DND-41 (cell line): ENCODE data around the gene ZSCAN31.

ENCODE experiments used
- ATAC-seq: fragments of 200-7000 bp; cut with Tn5 transposase; 3 replicates; pipeline ENCODE4 v1.9.1; 2021; ENCODE audit warnings: low read depth; ENCODE audit not compliant: insufficient read depth
- DNase-seq: peaks from one replicate; pipeline ENCODE4 v3.0.0-alpha.2; 2020
- H2AFZ ChIP-seq: 2 replicates; pipeline ENCODE4 v1.6.0; 2012; ENCODE audit warnings: low read depth, low read length
- H3K27ac ChIP-seq: 2 replicates; pipeline ENCODE4 v1.5.1; 2012; ENCODE audit warnings: low read length, inconsistent platforms
- H3K27me3 ChIP-seq: fragments of 200-600 bp; sonication (generic); 2 replicates; pipeline ENCODE4 v1.6.0; 2012; ENCODE audit warnings: low read length, mild to moderate bottlenecking, inconsistent platforms; ENCODE audit not compliant: insufficient read depth, poor library complexity
- H3K36me3 ChIP-seq: 2 replicates; pipeline ENCODE4 v1.5.1; 2012; ENCODE audit warnings: low read length, inconsistent platforms; ENCODE audit not compliant: insufficient read depth
- H3K4me1 ChIP-seq: 2 replicates; pipeline ENCODE4 v1.5.1; 2012; ENCODE audit warnings: mild to moderate bottlenecking, low read length; ENCODE audit not compliant: insufficient read depth
- H3K4me2 ChIP-seq: 2 replicates; pipeline ENCODE4 v1.6.0; 2012; ENCODE audit warnings: mild to moderate bottlenecking, moderate library complexity, low read length, inconsistent platforms; ENCODE audit not compliant: insufficient read depth
- H3K4me3 ChIP-seq, 2 experiments: fragments of 200-600 bp in 1 of 2; shearing (Covaris generic) in 1 of 2; 2 replicates each; pipeline ENCODE4 v1.5.1; 2012 to 2016; ENCODE audit warnings: inconsistent platforms in 2 of 2, low read length in 2 of 2, mild to moderate bottlenecking in 2 of 2, low read depth in 1 of 2, moderate library complexity in 1 of 2
- H3K79me2 ChIP-seq: 2 replicates; pipeline ENCODE4 v1.6.0; 2012; ENCODE audit warnings: low read length, inconsistent platforms; ENCODE audit not compliant: insufficient read depth
- H3K9ac ChIP-seq: 2 replicates; pipeline ENCODE4 v1.6.0; 2012; ENCODE audit warnings: low read depth, mild to moderate bottlenecking, inconsistent platforms, low read length, moderate library complexity
- H3K9me3 ChIP-seq: 2 replicates; pipeline ENCODE4 v1.5.1; 2012; ENCODE audit warnings: low read length, moderate library complexity, mild to moderate bottlenecking, inconsistent platforms; ENCODE audit not compliant: insufficient read depth, severe bottlenecking
- H4K20me1 ChIP-seq: 2 replicates; pipeline ENCODE4 v1.6.0; 2012; ENCODE audit warnings: low read length; ENCODE audit not compliant: insufficient read depth
- EZH2 ChIP-seq: IDR thresholded peaks from 3 replicates; pipeline ENCODE4 v1.6.1; 2012; ENCODE audit warnings: borderline replicate concordance, low read depth, mild to moderate bottlenecking, moderate library complexity, low read length, inconsistent platforms; ENCODE audit not compliant: severe bottlenecking
- TF ChIP-seq, protein P1 (sequence below): IDR thresholded peaks from 2 replicates; pipeline ENCODE4 v1.5.1; 2012; ENCODE audit warnings: borderline replicate concordance, low read length, moderate library complexity, mild to moderate bottlenecking; ENCODE audit not compliant: poor library complexity, severe bottlenecking; ENCODE audit errors: extremely low read depth

The ZSCAN31 gene

DNA sequence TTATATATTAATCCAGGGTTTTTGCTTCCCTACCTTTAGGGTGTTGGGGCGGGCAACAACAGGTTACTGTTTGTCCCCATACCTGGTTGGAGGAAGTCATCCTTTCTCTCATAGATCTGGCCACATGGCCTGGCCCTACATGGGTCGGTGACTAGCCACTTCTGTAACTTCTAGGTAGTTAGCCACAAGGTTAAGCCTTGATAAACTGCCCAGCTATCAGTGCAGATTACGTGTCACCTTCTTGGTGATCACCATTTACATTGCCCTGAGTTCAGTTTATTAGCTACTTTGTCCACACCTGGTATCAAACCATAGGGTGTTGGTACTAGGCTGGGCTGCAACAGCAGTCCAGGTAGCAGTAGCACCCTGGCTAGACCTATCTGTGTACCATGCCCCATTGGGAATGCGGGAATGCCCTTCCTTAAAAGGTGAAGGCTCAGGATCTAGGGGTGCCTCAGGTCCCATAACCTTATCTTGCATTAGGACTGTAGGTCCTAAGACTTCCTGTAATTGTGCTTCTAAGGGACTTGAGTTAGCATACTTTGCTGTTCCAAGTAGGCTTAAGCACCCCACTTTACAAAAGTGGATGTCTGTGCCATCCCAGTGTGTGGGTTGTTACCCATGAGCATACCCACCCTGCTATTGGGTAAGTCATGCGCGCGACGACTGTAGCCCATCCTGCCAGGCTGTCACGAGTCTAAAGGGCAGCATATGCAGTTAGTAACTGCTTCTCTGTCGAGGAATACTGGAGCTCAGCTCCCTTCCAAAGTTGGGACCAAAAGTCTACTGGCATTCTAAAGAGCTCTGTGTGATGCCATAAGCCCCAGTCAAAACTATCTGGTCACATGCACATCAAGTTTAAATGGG, 19.0 kb upstream of the ZSCAN31 start:
- Histone ChIP-seq H3K4me2 (peak overlapping the region; percentile 84), H4K20me1 (no peaks in the 10 kb centered on the region), H3K9me3 (peaks cover 3% of the 10 kb centered on the region), H2AFZ (no peak overlapping the region), H3K4me1 (peaks cover 43% of the 10 kb centered on the region), H3K79me2 (peaks cover 38% of the 10 kb centered on the region), H3K9ac (peak overlapping the region; percentile 54), H3K27me3 (no peaks in the 10 kb centered on the region), H3K4me3 (peak overlapping the region in 1 of 2 experiments; percentile 60; a peak in 2 of 4 replicates), H3K27ac (peak overlapping the region; percentile 62; the same call in 1 of the 2 replicates), H3K36me3 (peaks cover 8% of the 10 kb centered on the region)
- ATAC-seq = no peak
- no peak for TF ChIP-seq EZH2
- TF ChIP-seq, protein P1, sequence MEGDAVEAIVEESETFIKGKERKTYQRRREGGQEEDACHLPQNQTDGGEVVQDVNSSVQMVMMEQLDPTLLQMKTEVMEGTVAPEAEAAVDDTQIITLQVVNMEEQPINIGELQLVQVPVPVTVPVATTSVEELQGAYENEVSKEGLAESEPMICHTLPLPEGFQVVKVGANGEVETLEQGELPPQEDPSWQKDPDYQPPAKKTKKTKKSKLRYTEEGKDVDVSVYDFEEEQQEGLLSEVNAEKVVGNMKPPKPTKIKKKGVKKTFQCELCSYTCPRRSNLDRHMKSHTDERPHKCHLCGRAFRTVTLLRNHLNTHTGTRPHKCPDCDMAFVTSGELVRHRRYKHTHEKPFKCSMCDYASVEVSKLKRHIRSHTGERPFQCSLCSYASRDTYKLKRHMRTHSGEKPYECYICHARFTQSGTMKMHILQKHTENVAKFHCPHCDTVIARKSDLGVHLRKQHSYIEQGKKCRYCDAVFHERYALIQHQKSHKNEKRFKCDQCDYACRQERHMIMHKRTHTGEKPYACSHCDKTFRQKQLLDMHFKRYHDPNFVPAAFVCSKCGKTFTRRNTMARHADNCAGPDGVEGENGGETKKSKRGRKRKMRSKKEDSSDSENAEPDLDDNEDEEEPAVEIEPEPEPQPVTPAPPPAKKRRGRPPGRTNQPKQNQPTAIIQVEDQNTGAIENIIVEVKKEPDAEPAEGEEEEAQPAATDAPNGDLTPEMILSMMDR = no peak
- no peak for DNase-seq

DNA sequence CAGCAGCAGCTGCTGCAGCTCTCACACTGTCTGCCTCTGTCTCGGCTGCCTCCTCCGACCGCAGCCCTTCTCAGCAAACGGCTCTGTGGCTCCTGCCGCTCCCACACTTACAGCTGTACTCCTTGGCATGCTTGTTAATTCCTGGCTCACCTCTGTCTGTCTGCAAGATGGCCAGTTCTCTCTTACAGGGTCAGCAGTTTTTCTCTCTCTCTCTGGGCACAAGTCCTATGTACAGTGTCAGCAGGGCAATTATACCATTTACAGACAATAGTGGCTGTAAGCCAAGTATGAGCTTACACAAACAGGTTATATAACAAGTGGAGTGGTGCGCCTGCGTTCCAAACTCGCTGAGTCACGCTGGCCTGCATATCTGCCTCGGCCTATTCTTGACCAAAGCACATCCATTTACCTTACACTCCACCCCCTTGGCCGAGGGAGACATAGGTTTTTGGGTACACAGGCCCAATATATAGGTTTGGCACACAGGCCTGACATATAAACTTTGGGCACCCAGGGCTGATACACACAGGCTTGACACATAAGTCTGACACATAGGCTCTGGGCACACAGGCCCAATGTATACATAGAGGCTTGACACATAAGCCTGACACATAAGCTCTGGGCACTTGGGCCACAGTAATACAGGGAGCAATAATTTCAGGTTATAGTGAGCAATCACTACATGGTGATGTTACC, 18.2 kb upstream of the ZSCAN31 start:
- H4K20me1 ChIP-seq = no peaks in the 10 kb centered on the region
- peaks cover 47% of the 10 kb centered on the region for H3K4me1 ChIP-seq
- H3K27ac ChIP-seq = no peak overlapping the region
- no peak overlapping the region for H3K9ac ChIP-seq
- TF ChIP-seq EZH2 = no peak
- TF ChIP-seq, protein P1 = no peak
- peaks cover 41% of the 10 kb centered on the region for H3K79me2 ChIP-seq
- H3K9me3 ChIP-seq = peaks cover 3% of the 10 kb centered on the region
- DNase-seq (peak; percentile 27), ATAC-seq (no peak)
- H3K4me3 ChIP-seq = no peak overlapping the region
- H3K36me3 ChIP-seq = peaks cover 8% of the 10 kb centered on the region
- no peaks in the 10 kb centered on the region for H3K27me3 ChIP-seq
- no peak overlapping the region for H3K4me2 ChIP-seq
- no peak overlapping the region for H2AFZ ChIP-seq

DNA sequence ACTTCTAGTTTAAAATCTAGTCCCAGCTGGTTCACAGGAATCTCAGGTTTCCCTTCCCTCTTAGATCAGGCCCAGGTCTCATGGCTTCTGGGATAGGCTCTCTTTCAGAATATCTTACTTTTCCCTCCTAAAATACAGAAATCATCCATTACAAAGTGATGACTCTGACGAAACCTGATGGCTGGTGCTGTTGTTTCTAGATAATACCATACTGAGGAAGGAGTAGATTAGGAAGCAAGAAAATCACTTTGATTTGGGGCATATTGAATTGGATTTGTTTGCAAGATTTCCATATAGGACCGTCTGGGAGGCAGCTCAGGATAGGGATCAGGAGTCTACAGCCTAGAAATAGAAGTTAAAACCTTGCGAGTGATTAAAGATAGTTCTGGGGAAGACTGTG, 17.4 kb upstream of the ZSCAN31 start:
- H3K9ac ChIP-seq = no peak overlapping the region
- H3K4me1 ChIP-seq = peaks cover 48% of the 10 kb centered on the region
- H3K9me3 ChIP-seq = peaks cover 3% of the 10 kb centered on the region
- H2AFZ ChIP-seq = no peak overlapping the region
- no peak overlapping the region for H3K4me3 ChIP-seq
- H3K4me2 ChIP-seq = no peak overlapping the region
- no peaks in the 10 kb centered on the region for H3K27me3 ChIP-seq
- DNase-seq = no peak
- peaks cover 8% of the 10 kb centered on the region for H3K36me3 ChIP-seq
- H3K79me2 ChIP-seq = peaks cover 41% of the 10 kb centered on the region
- no peaks in the 10 kb centered on the region for H4K20me1 ChIP-seq
- ATAC-seq = no peak
- no peak for TF ChIP-seq EZH2
- TF ChIP-seq, protein P1 = no peak
- no peak overlapping the region for H3K27ac ChIP-seq
